ENCODE data around the gene AK4.

The AK4 gene

GRCh38 chr1:65149351-65150107, 1.5 kb downstream of the AK4 start:
- Histone ChIP-seq H2AK5ac (ENCODE audit: low read depth, low read length) (no peak overlapping the region), H3K4me2 (ENCODE audit: insufficient read depth, low read length, poor library complexity, severe bottlenecking) (peak overlapping the region; percentile 100), H4K91ac (ENCODE audit: low read depth, low read length, poor library complexity) (no peak overlapping the region), H3K14ac (ENCODE audit: low read length) (no peak overlapping the region), H3K27me3 (ENCODE audit: control insufficient read depth in 3 of 3, insufficient read depth in 3 of 3, low read depth in 1 of 3, low read length in 3 of 3) (peaks cover 11 to 66% (median 49%) of the 10 kb centered on the region in 3 experiments), H3K4ac (ENCODE audit: low read length) (no peak overlapping the region), H3K9me3 (replicated peaks in 1 of 2; ENCODE audit: control insufficient read depth in 2 of 2, insufficient read depth in 1 of 2, low read depth in 1 of 2, low read length in 2 of 2) (no peaks in the 10 kb centered on the region), H2AFZ (ENCODE audit: low read length) (peak overlapping the region; percentile 97), H3K18ac (ENCODE audit: low read length) (no peak overlapping the region), H3K36me3 (replicated peaks in 1 of 2; ENCODE audit: control insufficient read depth in 2 of 2, insufficient read depth in 2 of 2, low read length in 2 of 2) (no peaks in the 10 kb centered on the region), H3K4me1 (ENCODE audit: control insufficient read depth in 2 of 2, insufficient read depth in 1 of 2, low read depth in 1 of 2, low read length in 2 of 2) (peaks cover 3% of the 10 kb centered on the region in 2 donors), H2BK15ac (ENCODE audit: low read length) (no peak overlapping the region), H2BK12ac (ENCODE audit: low read length) (no peak overlapping the region), H3K27ac (replicated peaks; ENCODE audit: low read length) (no peak overlapping the region), H2BK120ac (ENCODE audit: low read depth, low read length) (no peak overlapping the region), H3K79me1 (ENCODE audit: low read depth, low read length) (no peaks in the 10 kb centered on the region), H4K8ac (ENCODE audit: low read depth, low read length) (no peak overlapping the region), H3K23ac (ENCODE audit: low read depth, low read length, poor library complexity) (no peak overlapping the region), H3K4me3 (ENCODE audit: low read length in 2 of 2) (peak overlapping the region in 1 of 2 donors; percentile 85), H2BK5ac (ENCODE audit: low read length) (no peak overlapping the region), H3K9ac (ENCODE audit: low read depth, low read length, poor library complexity) (no peak overlapping the region)
- no CpG with 5 or more reads among the region's 14 CpGs for WGBS, 2 donors (ENCODE audit: extremely low coverage in 2 of 2, insufficient read length in 2 of 2, insufficient replicate concordance in 1 of 2)
- peak; percentile 24 for DNase-seq (ENCODE audit: low spot score)

GRCh38 chr1:65150108-65150463, 2.1 kb downstream of the AK4 start:
- Histone ChIP-seq H3K9me3 (replicated peaks in 1 of 2; ENCODE audit: control insufficient read depth in 2 of 2, insufficient read depth in 1 of 2, low read depth in 1 of 2, low read length in 2 of 2) (no peaks in the 10 kb centered on the region), H2AFZ (ENCODE audit: low read length) (no peak overlapping the region), H3K18ac (ENCODE audit: low read length) (no peak overlapping the region), H3K14ac (ENCODE audit: low read length) (no peak overlapping the region), H4K8ac (ENCODE audit: low read depth, low read length) (no peak overlapping the region), H3K27ac (replicated peaks; ENCODE audit: low read length) (no peak overlapping the region), H3K4me3 (ENCODE audit: low read length in 2 of 2) (no peak overlapping the region), H3K36me3 (replicated peaks in 1 of 2; ENCODE audit: control insufficient read depth in 2 of 2, insufficient read depth in 2 of 2, low read length in 2 of 2) (no peaks in the 10 kb centered on the region), H2BK12ac (ENCODE audit: low read length) (no peak overlapping the region), H3K4me2 (ENCODE audit: insufficient read depth, low read length, poor library complexity, severe bottlenecking) (no peak overlapping the region), H3K4ac (ENCODE audit: low read length) (no peak overlapping the region), H2BK120ac (ENCODE audit: low read depth, low read length) (no peak overlapping the region), H3K9ac (ENCODE audit: low read depth, low read length, poor library complexity) (no peak overlapping the region), H3K4me1 (ENCODE audit: control insufficient read depth in 2 of 2, insufficient read depth in 1 of 2, low read depth in 1 of 2, low read length in 2 of 2) (peaks cover 3% of the 10 kb centered on the region in 2 donors), H2AK5ac (ENCODE audit: low read depth, low read length) (no peak overlapping the region), H3K27me3 (ENCODE audit: control insufficient read depth in 3 of 3, insufficient read depth in 3 of 3, low read depth in 1 of 3, low read length in 3 of 3) (peaks cover 11 to 60% (median 49%) of the 10 kb centered on the region in 3 experiments), H4K91ac (ENCODE audit: low read depth, low read length, poor library complexity) (no peak overlapping the region), H3K23ac (ENCODE audit: low read depth, low read length, poor library complexity) (no peak overlapping the region), H2BK15ac (ENCODE audit: low read length) (no peak overlapping the region), H2BK5ac (ENCODE audit: low read length) (no peak overlapping the region), H3K79me1 (ENCODE audit: low read depth, low read length) (no peaks in the 10 kb centered on the region)
- DNase-seq (ENCODE audit: low spot score): no peak

- Histone ChIP-seq H3K9ac (ENCODE audit: low read depth, low read length, poor library complexity) (no peak overlapping the region), H3K14ac (ENCODE audit: low read length) (no peak overlapping the region)
- no CpG with 5 or more reads among the region's 23 CpGs for WGBS, 2 donors (ENCODE audit: extremely low coverage in 2 of 2, insufficient read length in 2 of 2, insufficient replicate concordance in 1 of 2)
Measured at GRCh38 chr1:65150583-65151263, 2.7 kb downstream of the AK4 start.

GRCh38 chr1:65151641-65152040, 3.6 kb downstream of the AK4 start:
- Histone ChIP-seq H2BK12ac (ENCODE audit: low read length) (no peak overlapping the region), H3K14ac (ENCODE audit: low read length) (no peak overlapping the region), H3K27me3 (ENCODE audit: control insufficient read depth in 3 of 3, insufficient read depth in 3 of 3, low read depth in 1 of 3, low read length in 3 of 3) (peaks cover 9 to 46% (median 39%) of the 10 kb centered on the region in 3 experiments), H3K4me3 (ENCODE audit: low read length in 2 of 2) (no peak overlapping the region), H3K18ac (ENCODE audit: low read length) (no peak overlapping the region), H3K23ac (ENCODE audit: low read depth, low read length, poor library complexity) (no peak overlapping the region), H3K9ac (ENCODE audit: low read depth, low read length, poor library complexity) (no peak overlapping the region), H2BK5ac (ENCODE audit: low read length) (no peak overlapping the region), H4K8ac (ENCODE audit: low read depth, low read length) (no peak overlapping the region), H3K27ac (replicated peaks; ENCODE audit: low read length) (no peak overlapping the region), H3K4ac (ENCODE audit: low read length) (no peak overlapping the region), H2BK15ac (ENCODE audit: low read length) (no peak overlapping the region), H3K9me3 (replicated peaks in 1 of 2; ENCODE audit: control insufficient read depth in 2 of 2, insufficient read depth in 1 of 2, low read depth in 1 of 2, low read length in 2 of 2) (no peaks in the 10 kb centered on the region), H2BK120ac (ENCODE audit: low read depth, low read length) (no peak overlapping the region), H3K4me1 (ENCODE audit: control insufficient read depth in 2 of 2, insufficient read depth in 1 of 2, low read depth in 1 of 2, low read length in 2 of 2) (peaks cover 3% of the 10 kb centered on the region in 2 donors), H3K79me1 (ENCODE audit: low read depth, low read length) (no peaks in the 10 kb centered on the region), H2AFZ (ENCODE audit: low read length) (no peak overlapping the region), H3K36me3 (replicated peaks in 1 of 2; ENCODE audit: control insufficient read depth in 2 of 2, insufficient read depth in 2 of 2, low read length in 2 of 2) (no peaks in the 10 kb centered on the region), H2AK5ac (ENCODE audit: low read depth, low read length) (no peak overlapping the region), H3K4me2 (ENCODE audit: insufficient read depth, low read length, poor library complexity, severe bottlenecking) (no peak overlapping the region), H4K91ac (ENCODE audit: low read depth, low read length, poor library complexity) (no peak overlapping the region)
- no CpG with 5 or more reads among the region's 1 CpG for WGBS, 2 donors (ENCODE audit: extremely low coverage in 2 of 2, insufficient read length in 2 of 2, insufficient replicate concordance in 1 of 2)
- no peak for DNase-seq (ENCODE audit: low spot score)

More at GRCh38 chr1:65150583-65151263, 2.7 kb downstream of the AK4 start:
- H3K36me3 ChIP-seq (replicated peaks in 1 of 2; ENCODE audit: control insufficient read depth in 2 of 2, insufficient read depth in 2 of 2, low read length in 2 of 2): no peaks in the 10 kb centered on the region
- no peak overlapping the region for H2BK120ac ChIP-seq (ENCODE audit: low read depth, low read length)
- H3K18ac ChIP-seq (ENCODE audit: low read length): no peak overlapping the region
- no peak overlapping the region for H2BK12ac ChIP-seq (ENCODE audit: low read length)
- H2BK15ac ChIP-seq (ENCODE audit: low read length): no peak overlapping the region
- DNase-seq (ENCODE audit: low spot score): no peak
- peaks cover 11 to 55% (median 46%) of the 10 kb centered on the region in 3 experiments for H3K27me3 ChIP-seq (ENCODE audit: control insufficient read depth in 3 of 3, insufficient read depth in 3 of 3, low read depth in 1 of 3, low read length in 3 of 3)
- H3K4me3 ChIP-seq (ENCODE audit: low read length in 2 of 2): no peak overlapping the region
- no peaks in the 10 kb centered on the region for H3K9me3 ChIP-seq (replicated peaks in 1 of 2; ENCODE audit: control insufficient read depth in 2 of 2, insufficient read depth in 1 of 2, low read depth in 1 of 2, low read length in 2 of 2)
- no peak overlapping the region for H2AFZ ChIP-seq (ENCODE audit: low read length)
- no peak overlapping the region for H2AK5ac ChIP-seq (ENCODE audit: low read depth, low read length)
- H4K8ac ChIP-seq (ENCODE audit: low read depth, low read length): no peak overlapping the region
- no peak overlapping the region for H4K91ac ChIP-seq (ENCODE audit: low read depth, low read length, poor library complexity)
- no peak overlapping the region for H3K4ac ChIP-seq (ENCODE audit: low read length)
- no peak overlapping the region for H3K27ac ChIP-seq (replicated peaks; ENCODE audit: low read length)
- H3K4me1 ChIP-seq (ENCODE audit: control insufficient read depth in 2 of 2, insufficient read depth in 1 of 2, low read depth in 1 of 2, low read length in 2 of 2): peaks cover 3% of the 10 kb centered on the region in 2 donors
- no peaks in the 10 kb centered on the region for H3K79me1 ChIP-seq (ENCODE audit: low read depth, low read length)
- H2BK5ac ChIP-seq (ENCODE audit: low read length): no peak overlapping the region
- H3K4me2 ChIP-seq (ENCODE audit: insufficient read depth, low read length, poor library complexity, severe bottlenecking): no peak overlapping the region
- no peak overlapping the region for H3K23ac ChIP-seq (ENCODE audit: low read depth, low read length, poor library complexity)
